ENCODE results near the gene DPY19L2. TPM values are rescaled to one million over a fixed set of nuclear protein-coding genes. Genes with fewer than 3 reads are reported as not detected.
"Not testable (repeated sequence)": the region's sequence is repeated elsewhere in the genome, so short reads cannot be mapped to it uniquely, and the experiment has no call there.

DPY19L2 gene
- total and polyA plus RNA-seq, 5 donors from 2014 or later: 0.23 to 2.3 (median 0.84) TPM

GRCh38 chr12:63609281-63609680 is 59.0 kb downstream of the DPY19L2 start:
- ATAC-seq (ENCODE audit: low read depth in 2 of 2); H3K4me3 ChIP-seq (ENCODE audit: low read depth, low read length); H3K27ac Mint-ChIP-seq; DNase-seq; H3K36me3 Mint-ChIP-seq; H3K4me3 Mint-ChIP-seq; H3K27me3 ChIP-seq (ENCODE audit: control insufficient read depth, insufficient read depth, low read length); H3K27ac ChIP-seq (ENCODE audit: insufficient read depth, low read length, poor library complexity, severe bottlenecking); H3K36me3 ChIP-seq (ENCODE audit: control insufficient read depth, insufficient read depth, low read length); H3K4me1 Mint-ChIP-seq; H3K9me3 Mint-ChIP-seq; H3K4me1 ChIP-seq (ENCODE audit: control insufficient read depth, insufficient read depth, low read length, poor library complexity, severe bottlenecking); H3K27me3 Mint-ChIP-seq; H3K9me3 ChIP-seq (ENCODE audit: control insufficient read depth in 2 of 2, low read length in 2 of 2): not testable (repeated sequence)

GRCh38 chr12:63604985-63605384 is 63.3 kb downstream of the DPY19L2 start:
- H3K9me3 Mint-ChIP-seq; H3K27me3 Mint-ChIP-seq; H3K27ac ChIP-seq (ENCODE audit: insufficient read depth, low read length, poor library complexity, severe bottlenecking); H3K4me1 ChIP-seq (ENCODE audit: control insufficient read depth, insufficient read depth, low read length, poor library complexity, severe bottlenecking); DNase-seq; H3K36me3 ChIP-seq (ENCODE audit: control insufficient read depth, insufficient read depth, low read length); H3K4me3 Mint-ChIP-seq; H3K27me3 ChIP-seq (ENCODE audit: control insufficient read depth, insufficient read depth, low read length); H3K36me3 Mint-ChIP-seq; H3K4me1 Mint-ChIP-seq; H3K9me3 ChIP-seq (ENCODE audit: control insufficient read depth in 2 of 2, low read length in 2 of 2); H3K4me3 ChIP-seq (ENCODE audit: low read depth, low read length); H3K27ac Mint-ChIP-seq; ATAC-seq (ENCODE audit: low read depth in 2 of 2): not testable (repeated sequence)

- H3K27ac ChIP-seq (ENCODE audit: insufficient read depth, low read length, poor library complexity, severe bottlenecking); H3K4me1 Mint-ChIP-seq; H3K4me3 ChIP-seq (ENCODE audit: low read depth, low read length); H3K4me3 Mint-ChIP-seq; H3K36me3 ChIP-seq (ENCODE audit: control insufficient read depth, insufficient read depth, low read length); ATAC-seq (ENCODE audit: low read depth in 2 of 2); DNase-seq; H3K9me3 ChIP-seq (ENCODE audit: control insufficient read depth in 2 of 2, low read length in 2 of 2); H3K9me3 Mint-ChIP-seq; H3K27me3 ChIP-seq (ENCODE audit: control insufficient read depth, insufficient read depth, low read length); H3K27me3 Mint-ChIP-seq; H3K27ac Mint-ChIP-seq; H3K4me1 ChIP-seq (ENCODE audit: control insufficient read depth, insufficient read depth, low read length, poor library complexity, severe bottlenecking); H3K36me3 Mint-ChIP-seq: not testable (repeated sequence)
Observed at GRCh38 chr12:63594828-63595227, 73.5 kb downstream of the DPY19L2 start.

- H3K36me3 ChIP-seq (ENCODE audit: control insufficient read depth, insufficient read depth, low read length); H3K4me3 ChIP-seq (ENCODE audit: low read depth, low read length); H3K27me3 Mint-ChIP-seq; H3K27ac Mint-ChIP-seq; DNase-seq; H3K27me3 ChIP-seq (ENCODE audit: control insufficient read depth, insufficient read depth, low read length); H3K9me3 ChIP-seq (ENCODE audit: control insufficient read depth in 2 of 2, low read length in 2 of 2); H3K4me3 Mint-ChIP-seq; ATAC-seq (ENCODE audit: low read depth in 2 of 2); H3K9me3 Mint-ChIP-seq; H3K4me1 Mint-ChIP-seq; H3K4me1 ChIP-seq (ENCODE audit: control insufficient read depth, insufficient read depth, low read length, poor library complexity, severe bottlenecking); H3K27ac ChIP-seq (ENCODE audit: insufficient read depth, low read length, poor library complexity, severe bottlenecking); H3K36me3 Mint-ChIP-seq: not testable (repeated sequence)
Observed at GRCh38 chr12:63584426-63584825, 83.9 kb downstream of the DPY19L2 start.

- H3K4me3 Mint-ChIP-seq, H3K4me1 Mint-ChIP-seq, H3K27me3 Mint-ChIP-seq: not testable (repeated sequence)
Observed at GRCh38 chr12:63583289-63583688, 85.0 kb downstream of the DPY19L2 start.

GRCh38 chr12:63577631-63578030 is 90.7 kb downstream of the DPY19L2 start:
- not testable (repeated sequence) for DNase-seq; H3K27me3 Mint-ChIP-seq; H3K36me3 ChIP-seq (ENCODE audit: control insufficient read depth, insufficient read depth, low read length); H3K36me3 Mint-ChIP-seq; H3K27me3 ChIP-seq (ENCODE audit: control insufficient read depth, insufficient read depth, low read length); H3K4me3 Mint-ChIP-seq; H3K9me3 Mint-ChIP-seq; H3K4me1 Mint-ChIP-seq; H3K4me1 ChIP-seq (ENCODE audit: control insufficient read depth, insufficient read depth, low read length, poor library complexity, severe bottlenecking); H3K9me3 ChIP-seq (ENCODE audit: control insufficient read depth in 2 of 2, low read length in 2 of 2); ATAC-seq (ENCODE audit: low read depth in 2 of 2); H3K27ac ChIP-seq (ENCODE audit: insufficient read depth, low read length, poor library complexity, severe bottlenecking); H3K27ac Mint-ChIP-seq; H3K4me3 ChIP-seq (ENCODE audit: low read depth, low read length)

More at GRCh38 chr12:63583289-63583688, 85.0 kb downstream of the DPY19L2 start:
- not testable (repeated sequence) for DNase-seq; H3K4me3 ChIP-seq (ENCODE audit: low read depth, low read length); H3K9me3 ChIP-seq (ENCODE audit: control insufficient read depth in 2 of 2, low read length in 2 of 2); H3K4me1 ChIP-seq (ENCODE audit: control insufficient read depth, insufficient read depth, low read length, poor library complexity, severe bottlenecking); H3K27ac ChIP-seq (ENCODE audit: insufficient read depth, low read length, poor library complexity, severe bottlenecking); ATAC-seq (ENCODE audit: low read depth in 2 of 2); H3K27ac Mint-ChIP-seq; H3K9me3 Mint-ChIP-seq; H3K36me3 ChIP-seq (ENCODE audit: control insufficient read depth, insufficient read depth, low read length); H3K36me3 Mint-ChIP-seq; H3K27me3 ChIP-seq (ENCODE audit: control insufficient read depth, insufficient read depth, low read length)

- not testable (repeated sequence) for H3K27ac Mint-ChIP-seq; H3K9me3 Mint-ChIP-seq; H3K27me3 ChIP-seq (ENCODE audit: control insufficient read depth, insufficient read depth, low read length); H3K4me3 Mint-ChIP-seq; H3K4me1 ChIP-seq (ENCODE audit: control insufficient read depth, insufficient read depth, low read length, poor library complexity, severe bottlenecking); H3K36me3 Mint-ChIP-seq; H3K27me3 Mint-ChIP-seq; H3K9me3 ChIP-seq (ENCODE audit: control insufficient read depth in 2 of 2, low read length in 2 of 2); ATAC-seq (ENCODE audit: low read depth in 2 of 2); H3K4me3 ChIP-seq (ENCODE audit: low read depth, low read length); DNase-seq; H3K4me1 Mint-ChIP-seq; H3K36me3 ChIP-seq (ENCODE audit: control insufficient read depth, insufficient read depth, low read length); H3K27ac ChIP-seq (ENCODE audit: insufficient read depth, low read length, poor library complexity, severe bottlenecking)
Observed at GRCh38 chr12:63572038-63572437, 96.3 kb downstream of the DPY19L2 start.

- DNase-seq; H3K27ac Mint-ChIP-seq; H3K36me3 Mint-ChIP-seq; ATAC-seq (ENCODE audit: low read depth in 2 of 2); H3K27me3 Mint-ChIP-seq; H3K4me3 Mint-ChIP-seq; H3K27me3 ChIP-seq (ENCODE audit: control insufficient read depth, insufficient read depth, low read length); H3K36me3 ChIP-seq (ENCODE audit: control insufficient read depth, insufficient read depth, low read length); H3K4me1 ChIP-seq (ENCODE audit: control insufficient read depth, insufficient read depth, low read length, poor library complexity, severe bottlenecking); H3K9me3 Mint-ChIP-seq; H3K27ac ChIP-seq (ENCODE audit: insufficient read depth, low read length, poor library complexity, severe bottlenecking); H3K4me1 Mint-ChIP-seq; H3K9me3 ChIP-seq (ENCODE audit: control insufficient read depth in 2 of 2, low read length in 2 of 2); H3K4me3 ChIP-seq (ENCODE audit: low read depth, low read length): not testable (repeated sequence)
Observed at GRCh38 chr12:63558445-63558844, 109.8 kb downstream of the DPY19L2 start.

Data from CD4-positive, CD25-positive, alpha-beta regulatory T cell (primary cell).